Suppressor macrophage (primary cell): ENCODE results near the gene METTL15.
"Not testable (repeated sequence)": the region's sequence is repeated elsewhere in the genome, so short reads cannot be mapped to it uniquely, and the experiment has no call there.

Experiments used
- DNase-seq, 4 experiments: peaks; one replicate each; pipeline ENCODE4 v3.0.0-alpha.2; 2020 to 2022

The METTL15 gene

GRCh38 chr11:28110108-28110820 is 2.1 kb downstream of the METTL15 start:
- DNase-seq = peak; percentile 78 to 87 (median 82)

DNA sequence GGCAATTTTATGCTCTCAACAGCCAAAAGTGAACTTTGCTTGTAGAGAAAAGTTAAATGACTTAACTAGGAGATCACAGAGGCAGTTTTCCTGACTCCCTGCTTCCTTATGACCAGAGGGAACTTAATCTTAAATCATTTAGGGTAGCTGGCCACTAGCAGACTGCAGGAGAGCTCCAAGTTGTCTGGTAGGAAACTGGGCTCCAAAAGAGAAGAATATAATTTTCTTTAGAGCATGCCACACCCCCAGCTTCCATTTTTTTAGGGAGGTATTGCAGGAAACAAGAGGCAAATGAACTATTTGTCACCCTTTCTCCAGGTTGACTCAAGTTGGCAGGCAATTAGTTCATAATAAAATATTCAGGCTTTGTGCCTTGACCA is 2.6 kb downstream of the METTL15 start:
- DNase-seq = peak in 3 of 4 experiments; percentile 15 to 32 (median 26)

DNA sequence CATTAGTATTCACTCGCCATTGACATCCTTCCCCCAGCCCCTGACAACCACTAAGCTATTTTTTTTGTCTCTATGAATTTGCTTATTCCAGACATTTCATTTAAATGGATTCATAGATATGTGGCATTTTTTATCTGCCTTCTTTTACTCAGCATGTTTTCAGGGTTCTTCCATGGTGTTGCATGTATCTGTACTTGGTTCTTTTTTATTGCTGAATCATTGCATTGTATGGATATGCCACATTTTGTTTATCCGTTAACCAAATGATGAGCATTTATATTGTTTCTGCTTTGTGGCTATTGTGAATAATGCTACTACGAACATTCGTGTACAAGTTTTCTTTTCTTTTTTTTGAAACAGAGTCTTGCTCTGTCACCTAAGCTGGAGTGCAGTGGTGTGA is 5.9 kb downstream of the METTL15 start:
- DNase-seq = no peak

- no peak for DNase-seq
Measured at GRCh38 chr11:28114731-28115130, 6.5 kb downstream of the METTL15 start.

- DNase-seq = no peak
Measured at GRCh38 chr11:28117712-28118111, 9.5 kb downstream of the METTL15 start.

DNA sequence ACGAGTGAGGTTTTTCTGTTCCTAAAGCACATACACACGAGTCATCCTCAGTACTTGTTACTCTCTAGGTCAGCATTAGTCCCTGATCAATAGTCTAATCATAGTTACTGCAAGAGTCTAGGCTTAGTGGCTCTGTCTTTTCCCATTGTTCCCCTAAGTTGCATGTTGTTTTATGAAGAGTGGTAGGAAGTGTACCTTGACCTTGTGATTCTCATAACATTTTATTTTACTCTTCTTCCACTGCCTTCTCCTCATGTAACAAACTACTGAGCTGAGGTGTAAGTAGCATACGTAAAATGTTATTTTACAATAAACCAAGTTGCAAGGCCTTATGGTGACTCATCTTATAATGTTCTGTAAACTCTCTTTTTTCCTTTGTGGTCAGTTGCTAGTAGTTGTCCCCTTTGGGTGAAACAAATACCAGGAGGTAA is 15.0 kb downstream of the METTL15 start:
- DNase-seq = no peak

DNA sequence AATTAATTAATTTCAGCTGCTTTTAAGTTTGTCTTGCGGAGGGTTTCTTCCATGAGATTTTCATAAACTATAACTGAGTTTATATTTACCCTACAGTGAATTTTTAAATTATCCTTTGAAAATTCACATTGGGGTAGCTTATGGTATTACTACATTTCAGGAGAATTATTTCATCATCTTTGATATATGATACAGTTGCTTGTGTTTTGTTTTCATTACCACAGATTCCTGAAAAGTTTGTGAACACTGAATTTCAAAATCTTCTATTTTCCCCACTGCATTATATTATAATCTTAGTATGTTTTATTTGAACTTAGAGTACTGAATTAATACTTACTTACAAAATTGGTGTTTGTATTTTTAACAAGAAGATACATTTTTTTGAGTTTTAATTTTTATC is 24.4 kb downstream of the METTL15 start:
- DNase-seq = no peak

GRCh38 chr11:28133146-28133545 is 25.0 kb downstream of the METTL15 start:
- DNase-seq = no peak

- not testable (repeated sequence) for DNase-seq
Measured at GRCh38 chr11:28136157-28136556, 28.0 kb downstream of the METTL15 start.

- DNase-seq = no peak
Measured at GRCh38 chr11:28137366-28137765, 29.2 kb downstream of the METTL15 start.

GRCh38 chr11:28137832-28138231 is 29.6 kb downstream of the METTL15 start:
- no peak for DNase-seq

- no peak for DNase-seq
Measured at GRCh38 chr11:28139841-28140415, 31.7 kb downstream of the METTL15 start.

DNA sequence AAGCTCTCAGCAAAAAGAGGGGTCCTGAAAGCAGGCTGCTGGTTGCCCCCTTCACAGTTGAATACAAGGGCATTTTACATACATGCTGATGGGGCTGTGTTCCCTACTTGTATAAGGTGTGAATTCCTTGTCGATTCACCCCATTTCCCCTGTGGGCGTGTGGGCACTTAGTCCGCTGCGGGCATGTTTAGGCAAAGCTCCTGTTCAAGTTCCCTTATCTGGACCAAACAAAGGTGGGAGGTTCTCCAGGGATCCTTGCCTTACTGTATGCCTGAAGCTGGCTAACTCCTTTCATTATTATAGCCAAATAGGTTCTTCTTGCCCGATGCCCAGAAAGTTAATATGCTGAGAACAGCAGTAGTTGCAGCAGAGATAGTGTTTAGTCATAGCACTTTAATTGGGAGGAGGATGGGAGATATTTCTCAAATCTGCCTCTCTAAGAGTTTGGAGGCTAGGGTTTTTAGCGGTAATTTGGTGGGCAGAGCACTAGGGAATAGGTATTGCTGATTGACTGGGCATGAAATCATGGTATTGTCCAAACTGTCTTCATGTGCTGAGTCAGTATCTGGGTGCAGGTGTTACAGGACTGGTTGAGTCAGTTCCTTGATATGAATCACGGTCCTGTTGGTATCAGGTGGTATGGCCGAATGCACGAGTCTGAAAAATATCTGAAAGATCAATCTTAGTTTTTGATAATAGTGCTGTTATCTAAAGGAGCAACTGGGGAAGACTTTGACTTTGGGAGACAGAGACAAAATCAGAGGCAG is 32.7 kb downstream of the METTL15 start:
- no peak for DNase-seq

GRCh38 chr11:28142724-28143123 is 34.5 kb downstream of the METTL15 start:
- no peak for DNase-seq

GRCh38 chr11:28144808-28145207 is 36.6 kb downstream of the METTL15 start:
- no peak for DNase-seq

DNA sequence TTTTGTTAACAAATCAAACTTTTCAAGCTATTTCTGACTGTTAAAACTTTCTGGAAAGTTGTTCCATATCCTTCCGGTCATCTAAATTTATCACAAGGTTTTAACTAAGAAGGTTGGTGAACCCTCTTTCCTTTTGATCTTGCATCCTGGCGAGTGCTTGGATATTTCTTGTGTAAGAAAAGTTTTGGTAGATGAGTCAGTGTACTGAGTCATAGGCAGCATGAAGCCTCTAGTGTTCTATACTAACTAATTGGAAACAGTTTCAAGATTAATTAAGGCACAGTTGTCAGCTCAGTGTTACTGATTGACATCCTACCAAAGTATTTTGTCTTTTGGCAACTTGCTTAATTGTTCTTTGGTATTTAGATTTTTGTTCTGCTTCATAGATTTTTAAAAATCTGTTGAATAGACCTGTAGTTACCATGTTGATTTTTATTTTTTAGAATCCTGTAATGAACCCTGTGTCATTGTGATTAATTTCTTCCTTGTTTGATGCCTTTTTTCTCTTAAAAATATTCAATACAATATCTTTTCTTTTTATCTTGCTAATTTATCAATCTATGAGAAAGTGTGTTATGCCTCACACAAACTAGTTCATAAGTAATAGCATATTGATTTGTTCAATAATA is 38.0 kb downstream of the METTL15 start:
- DNase-seq = no peak

- DNase-seq = no peak
Measured at GRCh38 chr11:28152743-28153142, 44.6 kb downstream of the METTL15 start.

GRCh38 chr11:28153586-28153985 is 45.4 kb downstream of the METTL15 start:
- no peak for DNase-seq

GRCh38 chr11:28168718-28169117 is 60.5 kb downstream of the METTL15 start:
- no peak for DNase-seq

DNA sequence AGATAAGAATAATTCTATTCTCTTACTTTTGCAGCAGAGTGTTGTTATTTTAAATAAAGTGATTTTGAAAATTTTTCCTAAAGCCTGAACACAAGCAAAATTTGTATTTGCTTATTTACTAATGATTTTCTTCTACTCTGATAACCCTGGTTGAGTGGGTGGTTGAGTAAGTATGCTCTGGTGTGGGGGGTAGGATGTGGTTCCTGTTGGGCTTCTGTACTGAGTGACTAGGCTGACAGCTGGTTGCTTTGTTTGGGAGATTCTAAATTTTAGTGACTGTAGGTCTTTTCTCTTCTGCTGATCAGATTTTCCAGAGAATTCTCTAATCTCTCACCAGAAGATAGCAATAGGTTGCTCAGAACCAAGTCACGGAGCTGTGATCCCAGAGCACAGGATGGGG is 61.6 kb downstream of the METTL15 start:
- DNase-seq = peak; percentile 1 to 43 (median 37)

DNA sequence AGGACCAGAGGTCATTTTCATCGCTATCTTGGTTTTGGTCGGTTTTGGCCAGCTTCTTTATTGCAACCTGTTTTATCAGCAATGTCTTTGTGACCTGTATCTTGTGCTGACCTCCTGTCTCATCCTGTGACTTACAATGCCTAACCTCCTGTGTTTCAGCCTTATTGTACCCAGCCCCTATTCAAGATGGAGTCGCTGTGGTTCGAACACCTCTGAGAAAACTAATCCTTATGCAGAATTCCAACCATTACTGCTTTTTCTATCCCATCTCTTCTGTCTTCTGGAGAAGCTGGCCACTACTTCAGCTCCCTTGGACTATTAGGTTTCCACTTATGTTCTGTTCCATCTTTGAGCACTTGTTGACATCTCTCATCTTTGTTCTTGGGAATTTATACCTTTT is 62.6 kb downstream of the METTL15 start:
- no peak for DNase-seq

GRCh38 chr11:28176351-28176750 is 68.2 kb downstream of the METTL15 start:
- no peak for DNase-seq

GRCh38 chr11:28195449-28195848 is 87.3 kb downstream of the METTL15 start:
- no peak for DNase-seq
